GM12878 (cell line): Measurements from ENCODE around the gene ZSWIM3. TPM values are rescaled to one million over a fixed set of nuclear protein-coding genes. Genes with fewer than 3 reads are reported as not detected.

Source experiments
- ATF7 ChIP-seq: fragments of 450-650 bp; IDR thresholded peaks from 2 replicates; pipeline ENCODE4 v1.6.1; 2016; ENCODE audit warnings: low read depth, mild to moderate bottlenecking
- BMI1 ChIP-seq: fragments of 450-650 bp; IDR thresholded peaks from 2 replicates; pipeline ENCODE4 v1.6.1; 2016; ENCODE audit warnings: mild to moderate bottlenecking, moderate library complexity, borderline replicate concordance
- CBFB ChIP-seq: IDR thresholded peaks from 2 replicates; pipeline ENCODE4 v1.6.1; 2016; ENCODE audit warnings: antibody characterized with exemption, low read depth
- CEBPZ ChIP-seq: fragments of 150-350 bp; IDR thresholded peaks from 2 replicates; pipeline ENCODE4 v1.6.1; 2016; ENCODE audit warnings: low read depth, low read length
- E4F1 ChIP-seq: fragments of 450-650 bp; IDR thresholded peaks from 2 replicates; pipeline ENCODE4 v1.6.1; 2018; ENCODE audit warnings: borderline replicate concordance, mild to moderate bottlenecking; ENCODE audit not compliant: partially characterized antibody
- FOXM1 ChIP-seq: IDR thresholded peaks from 2 replicates; pipeline ENCODE4 v1.6.1; 2012; ENCODE audit warnings: low read depth, mild to moderate bottlenecking, inconsistent platforms, low read length, moderate library complexity
- GATAD2B ChIP-seq: fragments of 450-650 bp; conservative IDR thresholded peaks from 2 replicates; pipeline ENCODE4 v1.6.1; 2017; ENCODE audit warnings: low read depth, mild to moderate bottlenecking, moderate library complexity
- IKZF2 ChIP-seq, 2 experiments: fragments of 450-650 bp; IDR thresholded peaks; 2 replicates each; pipeline ENCODE4 v1.6.1; 2017; ENCODE audit warnings: mild to moderate bottlenecking in 2 of 2, moderate library complexity in 2 of 2
- MTA2 ChIP-seq: fragments of 450-650 bp; IDR thresholded peaks from 2 replicates; pipeline ENCODE4 v1.6.1; 2016; ENCODE audit warnings: low read depth, mild to moderate bottlenecking, moderate library complexity
- NFXL1 ChIP-seq: fragments of 450-650 bp; IDR thresholded peaks from 2 replicates; pipeline ENCODE4 v1.6.1; 2017; ENCODE audit warnings: antibody characterized with exemption, mild to moderate bottlenecking, borderline replicate concordance
- NR2C2 ChIP-seq: IDR thresholded peaks from 2 replicates; pipeline ENCODE4 v1.6.1; 2011; ENCODE audit warnings: borderline replicate concordance, low read depth; ENCODE audit not compliant: control insufficient read depth, insufficient read length
- PBX3 ChIP-seq: IDR thresholded peaks from 2 replicates; pipeline ENCODE4 v1.6.1; 2011; ENCODE audit warnings: mild to moderate bottlenecking, low read depth, low read length, moderate library complexity; ENCODE audit not compliant: insufficient replicate concordance
- POLR2AphosphoS2 ChIP-seq: IDR thresholded peaks from 2 replicates; pipeline ENCODE4 v1.6.1; 2011; ENCODE audit warnings: low read depth, mild to moderate bottlenecking, low read length, improper control_type of control experiment, moderate library complexity
- POLR2AphosphoS5 ChIP-seq: IDR thresholded peaks from 2 replicates; pipeline ENCODE4 v1.6.1; 2011; ENCODE audit warnings: mild to moderate bottlenecking, low read length, inconsistent platforms
- RELA ChIP-seq: fragments of 450-650 bp; IDR thresholded peaks from 2 replicates; pipeline ENCODE4 v1.8.0; 2014; ENCODE audit warnings: borderline replicate concordance; ENCODE audit not compliant: partially characterized antibody
- SUPT20H ChIP-seq: IDR thresholded peaks from 2 replicates; pipeline ENCODE4 v1.6.1; 2011; ENCODE audit warnings: low read depth, mild to moderate bottlenecking, low read length, moderate library complexity, borderline replicate concordance; ENCODE audit not compliant: control insufficient read depth
- TBL1XR1 ChIP-seq: IDR thresholded peaks from 2 replicates; pipeline ENCODE4 v1.6.1; 2012; ENCODE audit warnings: low read depth, low read length, improper control_type of control experiment
- ZNF687 ChIP-seq: fragments of 450-650 bp; IDR thresholded peaks from 2 replicates; pipeline ENCODE4 v1.6.1; 2017; ENCODE audit warnings: mild to moderate bottlenecking, moderate library complexity
- polyA plus RNA-seq, 11 experiments: library from polyadenylated mRNA; depleted of rRNA in 4 of 11; unstranded in 6 of 11; stranded (reverse) in 5 of 11; fragments of >200 nt; fragmentation: Nextera tagmentation in 4 of 11; fragmentation: Illumina TruSeq in 1 of 11; extraction: Ambion mirVana in 4 of 11; extraction: Trizol in 1 of 11; gene quantifications; 1 replicate in 1 of 11; 2 replicates in 10 of 11; pipeline versions ENCODE4 v1.2.1 to v1.2.3, GENCODE V29; 2011 to 2016; ENCODE audit warnings: inconsistent platforms in 2 of 11, missing spikeins in 2 of 11, low read depth in 1 of 11
- total RNA-seq, 4 experiments: library from RNA; depleted of rRNA in 3 of 4; stranded (reverse); fragments of >200 nt in 3 of 4; fragmentation: Illumina TruSeq in 1 of 4; extraction: Trizol in 1 of 4; gene quantifications; 2 replicates each; pipeline versions ENCODE4 v1.2.1 to v1.2.3, GENCODE V29; 2013 to 2021

The ZSWIM3 gene
- total and polyA plus RNA-seq, 10 of the 15 experiments (the other 5 are each of a cell fraction or from before 2014, with no cell fraction given): 1.6 to 5.1 (median 4.2) TPM

- TF ChIP-seq CEBPZ (peak; percentile 99), MTA2 (peak; percentile 85), RELA (peak; percentile 26), NR2C2 (peak; percentile 90), E4F1 (peak; percentile 92), TBL1XR1 (0 out of 2 replicates have a peak, but pooled peaks have one; percentile 16), IKZF2 (IDR thresholded peaks at IDR 0.05) (peak in 1 of 2 experiments; percentile 70; a peak in 2 of 4 replicates), PBX3 (peak; percentile 100), SUPT20H (no peak), POLR2AphosphoS2 (peak; percentile 96), POLR2AphosphoS5 (peak; percentile 96), FOXM1 (peak; percentile 47; the same call in 1 of the 2 replicates), CBFB (peak; percentile 39; the same call in 1 of the 2 replicates), BMI1 (no peak), NFXL1 (no peak), ATF7 (peak; percentile 65), GATAD2B (peak; percentile 50; the same call in 1 of the 2 replicates), ZNF687 (peak; percentile 71)
Measured at GRCh38 chr20:45857114-45857881, at the start of gene ZSWIM3, which contains the start of gene ACOT8 (continued).
